GM18505 (cell line): ENCODE results near the gene HRH2.
"Not testable (repeated sequence)": the region's sequence is repeated elsewhere in the genome, so short reads cannot be mapped to it uniquely, and the experiment has no call there.

Source experiments
- ATAC-seq: cut with Tn5 transposase; IDR thresholded peaks from one replicate; pipeline ENCODE4 v1.9.1; 2021; ENCODE audit not compliant: unreplicated experiment
- POLR2A ChIP-seq: IDR thresholded peaks from 4 replicates; pipeline ENCODE4 v1.6.1; 2011; ENCODE audit warnings: borderline replicate concordance; ENCODE audit not compliant: insufficient read depth, insufficient read length; ENCODE audit errors: extremely low read depth

HRH2 gene

DNA sequence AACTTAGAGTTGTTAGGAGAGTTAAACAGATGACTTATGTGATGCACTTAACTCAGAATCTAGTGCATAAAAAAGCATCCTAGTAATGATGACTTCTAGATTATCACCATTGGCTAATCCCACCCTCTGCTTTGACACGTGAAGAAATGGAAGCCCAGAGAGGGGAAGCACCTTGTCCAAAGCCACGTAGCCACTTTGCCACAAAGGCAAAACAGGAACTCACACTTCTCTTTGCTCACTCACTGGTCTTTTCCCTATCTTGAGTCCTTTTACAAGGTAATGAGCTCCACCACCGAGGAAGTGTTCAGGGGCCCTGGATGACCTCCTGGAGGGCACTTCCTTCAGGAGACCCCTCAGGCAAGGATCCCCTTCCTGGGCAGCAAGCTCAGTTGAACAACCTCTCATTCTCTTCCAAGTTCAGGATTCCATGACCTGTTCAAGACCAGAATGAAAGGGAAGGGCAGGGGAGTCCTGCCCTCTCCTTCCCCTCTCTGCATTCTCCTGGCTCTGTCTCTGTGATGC lies 89.7 kb downstream of the HRH2 start:
- no peak for ATAC-seq
- TF ChIP-seq POLR2A = no peak

DNA sequence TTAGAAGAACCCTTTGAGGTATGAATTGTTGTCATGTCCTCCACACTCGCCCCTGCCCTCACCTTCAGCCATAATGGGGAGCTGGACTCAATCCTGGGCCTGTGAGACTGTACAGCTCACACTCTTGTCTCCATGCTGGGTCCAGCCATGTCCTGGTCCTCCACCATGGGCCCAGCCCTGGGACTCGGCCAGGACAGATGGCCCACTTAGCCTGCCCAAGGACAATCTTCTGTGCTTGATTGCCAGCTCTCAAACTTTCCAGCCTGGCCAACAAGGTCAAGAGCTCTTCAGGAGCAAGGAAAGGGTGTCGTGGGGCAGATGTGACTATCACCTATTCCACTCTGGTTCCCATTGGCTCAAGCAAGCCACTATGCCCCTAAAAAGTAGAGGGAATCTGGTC lies 90.8 kb downstream of the HRH2 start:
- TF ChIP-seq POLR2A = no peak
- no peak for ATAC-seq

DNA sequence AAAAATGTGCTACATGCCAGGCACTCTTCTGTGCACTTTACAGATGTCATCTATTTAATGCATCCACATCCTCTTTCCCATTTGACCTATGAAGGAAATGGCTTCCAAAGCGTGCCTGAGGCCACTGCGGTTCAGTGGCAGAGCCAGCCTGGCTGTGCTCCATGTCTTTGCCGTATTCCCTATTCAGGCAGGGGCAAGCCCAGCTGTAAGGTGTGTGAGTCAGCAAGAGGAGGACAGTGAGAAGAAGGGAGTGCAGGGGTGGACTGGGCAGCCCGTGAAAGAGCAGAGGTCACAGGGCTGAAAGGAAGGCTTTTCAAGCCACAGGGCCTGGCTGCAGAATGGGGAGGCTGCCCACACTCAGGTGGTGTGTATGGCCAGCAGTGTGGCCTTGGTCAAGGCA lies 91.7 kb downstream of the HRH2 start:
- no peak for ATAC-seq
- no peak for TF ChIP-seq POLR2A

DNA sequence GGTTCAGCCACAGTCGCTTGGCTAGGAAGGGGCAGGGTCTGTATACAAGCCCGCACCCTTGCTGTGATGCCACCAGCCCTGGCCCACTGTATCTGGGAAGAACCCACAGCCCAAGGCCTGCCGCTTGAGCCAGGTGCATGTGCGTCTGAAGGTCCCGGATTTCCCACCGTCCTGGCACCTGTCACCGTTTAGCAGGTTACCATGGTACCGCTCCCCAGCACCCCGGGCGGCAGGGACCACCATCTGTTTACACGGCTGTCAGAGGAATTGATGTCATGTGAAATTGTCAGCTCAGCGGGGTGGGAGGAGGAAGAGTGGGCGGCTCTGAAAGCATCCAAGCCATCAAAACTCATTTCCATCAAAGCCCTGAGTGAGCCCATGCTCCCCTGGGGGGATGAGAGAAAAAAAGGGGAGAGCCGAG lies 92.7 kb downstream of the HRH2 start:
- no peak for TF ChIP-seq POLR2A
- no peak for ATAC-seq

DNA sequence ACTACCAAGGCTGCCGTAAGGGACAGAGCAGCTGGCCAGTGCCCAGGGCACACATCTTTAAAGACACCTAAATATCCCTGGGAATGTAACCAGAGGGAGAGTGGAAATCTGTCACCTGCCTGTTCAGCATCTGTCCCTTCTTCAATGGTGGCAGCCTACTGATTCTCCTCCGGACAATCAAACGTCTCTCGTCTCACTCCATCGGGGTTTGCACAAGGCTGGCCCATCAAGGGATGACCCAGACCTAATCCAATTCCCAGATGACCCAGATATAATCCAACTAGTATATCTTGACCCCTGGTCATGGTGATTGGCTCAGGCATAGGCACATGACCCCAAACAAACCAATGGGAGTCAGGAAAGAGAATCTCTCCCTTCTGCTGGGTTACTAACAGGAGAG lies 93.5 kb downstream of the HRH2 start:
- no peak for ATAC-seq
- TF ChIP-seq POLR2A = no peak

DNA sequence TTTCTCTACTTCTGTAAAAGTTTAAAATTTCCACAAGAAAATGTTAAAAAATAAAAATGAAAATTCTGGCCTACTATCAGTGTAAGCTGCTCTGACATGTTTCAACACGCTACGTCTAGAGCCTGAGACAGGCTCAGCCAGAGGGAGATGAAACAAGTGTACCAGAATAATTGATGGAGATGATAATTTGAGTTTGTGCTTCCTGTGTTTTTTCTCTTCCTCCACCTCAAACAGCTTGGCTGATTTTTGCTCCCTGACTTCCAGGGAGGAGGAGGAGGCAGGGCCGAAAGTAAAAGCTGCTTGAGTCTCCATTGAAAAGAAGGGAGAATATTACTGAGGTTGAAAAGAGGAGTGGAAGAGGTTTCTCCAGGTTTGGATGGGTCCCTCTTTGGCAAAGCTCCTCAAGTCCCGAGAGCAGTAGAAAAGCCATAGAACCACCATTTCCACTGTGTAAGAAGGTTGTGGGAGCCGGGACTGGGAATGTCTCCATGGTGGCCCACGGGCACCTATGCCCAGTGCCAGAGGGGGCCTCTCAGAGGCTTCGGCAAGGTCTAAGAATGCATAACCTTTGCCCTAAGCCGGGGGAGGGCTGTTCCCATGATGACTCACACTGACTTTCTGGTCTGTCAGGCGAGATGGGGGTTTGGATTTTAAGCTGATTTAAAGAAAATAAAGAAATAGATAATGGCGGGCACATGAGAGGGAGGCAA lies 95.1 kb downstream of the HRH2 start:
- no peak for TF ChIP-seq POLR2A
- ATAC-seq = no peak

DNA sequence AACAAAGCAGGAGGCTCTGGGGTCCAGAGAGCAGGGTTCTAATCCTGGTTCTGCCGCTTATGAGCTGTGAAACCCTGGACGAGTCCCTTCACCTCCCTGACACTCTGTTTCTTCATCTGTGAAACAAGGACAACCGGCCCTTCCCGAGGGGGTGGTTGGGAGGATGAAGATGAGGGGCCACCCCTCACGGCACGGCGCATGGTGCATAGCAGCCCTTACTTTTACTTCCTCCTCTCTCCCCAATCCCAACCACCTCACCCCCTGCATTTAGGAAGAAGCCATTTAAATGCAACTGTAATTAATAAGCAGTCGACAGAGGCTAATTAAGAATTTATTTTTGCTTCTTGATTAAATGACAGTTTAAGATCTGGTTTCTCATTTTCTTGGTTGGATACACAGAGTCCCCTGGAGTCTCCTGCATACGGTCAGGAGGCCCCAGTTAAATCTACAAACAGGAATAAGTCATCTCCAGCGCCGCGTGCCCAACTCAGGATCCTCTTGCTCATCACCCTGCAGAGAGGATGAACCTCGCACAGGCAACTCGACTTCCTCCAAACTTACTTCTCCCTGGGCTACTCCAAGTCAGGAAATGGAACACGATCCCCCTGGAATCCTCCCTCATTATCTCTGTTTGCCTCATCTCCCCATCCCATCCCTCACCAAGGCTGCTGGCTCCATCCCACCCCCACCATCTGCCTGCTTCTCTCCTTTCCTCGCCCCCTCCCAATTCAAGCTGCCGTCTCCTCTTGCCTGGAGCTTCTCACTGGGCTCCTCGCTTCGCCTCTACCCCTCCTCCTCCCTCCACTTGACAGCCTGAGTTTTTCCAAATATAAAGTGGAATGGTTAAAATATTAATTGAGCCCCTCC lies 95.9 kb downstream of the HRH2 start:
- TF ChIP-seq POLR2A = no peak
- ATAC-seq = no peak

DNA sequence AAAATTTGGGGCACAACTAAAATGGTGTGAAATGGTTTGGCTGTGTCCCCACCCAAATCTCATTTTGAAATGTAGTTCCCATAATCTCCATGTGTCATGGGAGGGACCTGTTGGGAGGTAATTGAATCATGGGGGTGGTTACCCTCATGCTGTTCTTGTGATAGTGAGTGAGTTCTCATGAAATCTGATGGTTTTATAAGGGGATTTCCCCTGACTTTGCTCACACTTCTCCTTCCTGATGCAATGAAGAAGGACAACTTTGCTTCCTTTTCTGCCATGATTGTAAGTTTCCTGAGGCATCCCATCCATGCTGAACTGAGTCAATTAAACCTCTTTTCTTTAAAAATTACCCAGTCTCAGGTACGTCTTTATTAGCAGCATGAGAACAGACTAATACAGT lies 102.1 kb downstream of the HRH2 start:
- not testable (repeated sequence) for ATAC-seq
